B cell (primary cell): ENCODE data around the gene RABGAP1. TPM values are rescaled to one million over a fixed set of nuclear protein-coding genes. Genes with fewer than 3 reads are reported as not detected.

ENCODE experiments used
- ATAC-seq: fragments of 200-7000 bp; cut with Tn5 transposase; one replicate; pipeline ENCODE4 v1.10.0; 2021; ENCODE audit warnings: low read depth, mild to moderate bottlenecking, moderate number of reproducible peaks, moderate library complexity
- CTCF ChIA-PET: fragments of 350-600 bp; sonication (Branson Sonifier 250); formaldehyde crosslinking; loops from one replicate; lab custom pipeline; 2021; ENCODE audit warnings: antibody characterized with exemption, inconsistent platforms; lab: Charles Lee
- POLR2A ChIA-PET: fragments of 350-600 bp; sonication (Branson Sonifier 250); formaldehyde crosslinking; loops from one replicate; lab custom pipeline; 2021; ENCODE audit warnings: antibody characterized with exemption; lab: Charles Lee
- DNase-seq: peaks from one replicate; pipeline ENCODE4 v3.0.0; 2013
- H2AFZ ChIP-seq: 2 replicates; pipeline ENCODE4 v1.6.1; 2012; ENCODE audit warnings: mild to moderate bottlenecking, low read depth, low read length; ENCODE audit not compliant: insufficient read depth, poor library complexity, severe bottlenecking
- H3K27ac ChIP-seq, 2 donors: 1 replicate in 1 of 2; 2 replicates in 1 of 2; pipeline ENCODE4 v1.5.1; 2012 to 2013; ENCODE audit warnings: low read length in 2 of 2, mild to moderate bottlenecking in 2 of 2, moderate library complexity in 1 of 2
- H3K27me3 ChIP-seq, 4 experiments: fragments of 200-600 bp in 1 of 4; sonication (generic) in 1 of 4; replicated peaks in 1 of 4; 1 replicate in 2 of 4; 2 replicates in 2 of 4; pipeline versions ENCODE4 v1.6.1 to v1.7.0; 2013 to 2016; ENCODE audit warnings: low read length in 3 of 4, mild to moderate bottlenecking in 2 of 4, mixed read lengths in 1 of 4, moderate library complexity in 1 of 4; ENCODE audit not compliant: insufficient read depth in 4 of 4, control insufficient read depth in 3 of 4; ENCODE audit errors: control extremely low read depth in 1 of 4
- H3K36me3 ChIP-seq, 2 experiments: replicated peaks in 1 of 2; 1 replicate in 1 of 2; 2 replicates in 1 of 2; pipeline versions ENCODE4 v1.6.1 to v1.7.1; 2013; ENCODE audit warnings: low read length in 1 of 2; ENCODE audit not compliant: insufficient read depth in 2 of 2, control insufficient read depth in 1 of 2; ENCODE audit errors: control extremely low read depth in 1 of 2, extremely low read depth in 1 of 2
- H3K4me1 ChIP-seq, 2 donors: fragments of 200-600 bp in 1 of 2; sonication (generic) in 1 of 2; 1 replicate in 1 of 2; 2 replicates in 1 of 2; pipeline versions ENCODE4 v1.5.1 to v1.6.1; 2013 to 2017; ENCODE audit warnings: low read length in 2 of 2; ENCODE audit not compliant: control insufficient read depth in 2 of 2, insufficient read depth in 2 of 2
- H3K4me2 ChIP-seq: replicated peaks from 2 replicates; pipeline ENCODE3; 2012; ENCODE audit warnings: mild to moderate bottlenecking, low read depth, low read length; ENCODE audit not compliant: poor library complexity, severe bottlenecking
- H3K4me3 ChIP-seq, 5 experiments: fragments of 200-600 bp in 1 of 5; sonication (generic) in 1 of 5; 1 replicate in 3 of 5; 2 replicates in 2 of 5; pipeline versions ENCODE4 v1.5.1 to v1.7.0; 2011 to 2016; ENCODE audit warnings: low read length in 4 of 5, mild to moderate bottlenecking in 4 of 5, low read depth in 2 of 5, control low read depth in 1 of 5, moderate library complexity in 1 of 5; ENCODE audit not compliant: insufficient read depth in 1 of 5; ENCODE audit errors: control extremely low read depth in 1 of 5, extremely low read depth in 1 of 5
- H3K79me2 ChIP-seq: fragments of 200-600 bp; sonication (generic); one replicate; pipeline ENCODE4 v1.6.0; 2016; ENCODE audit warnings: low read length; ENCODE audit not compliant: control insufficient read depth, insufficient read depth
- H3K9ac ChIP-seq: fragments of 200-600 bp; sonication (generic); 2 replicates; pipeline ENCODE4 v1.6.1; 2017; ENCODE audit warnings: mild to moderate bottlenecking, low read length, moderate library complexity
- H3K9me3 ChIP-seq, 3 donors: one replicate each; pipeline versions ENCODE4 v1.6.1 to v1.7.1; 2013; ENCODE audit warnings: low read length in 2 of 3; ENCODE audit not compliant: control insufficient read depth in 2 of 3, insufficient read depth in 1 of 3; ENCODE audit errors: control extremely low read depth in 1 of 3
- H4K20me1 ChIP-seq: 2 replicates; pipeline ENCODE4 v1.6.0; 2012; ENCODE audit warnings: mild to moderate bottlenecking, low read length; ENCODE audit not compliant: insufficient read depth, control insufficient read depth, poor library complexity, severe bottlenecking
- H3K27ac Mint-ChIP-seq: one replicate; pipeline ENCODE4 v1.8.0; 2021; ENCODE audit warnings: mixed read lengths
- H3K27me3 Mint-ChIP-seq: one replicate; pipeline ENCODE4 v1.8.0; 2021; ENCODE audit warnings: mixed read lengths
- H3K4me1 Mint-ChIP-seq: one replicate; pipeline ENCODE4 v1.8.0; 2021; ENCODE audit warnings: mixed read lengths
- H3K4me3 Mint-ChIP-seq: one replicate; pipeline ENCODE4 v1.8.0; 2021; ENCODE audit warnings: mixed read lengths
- H3K9me3 Mint-ChIP-seq: one replicate; pipeline ENCODE4 v1.8.0; 2022; ENCODE audit warnings: mixed read lengths; ENCODE audit not compliant: insufficient read depth
- CTCF ChIP-seq: fragments of 200-600 bp; IDR thresholded peaks from one replicate; pipeline ENCODE4 v1.8.0; 2022; ENCODE audit warnings: antibody characterized with exemption, mild to moderate bottlenecking
- EZH2 ChIP-seq: IDR thresholded peaks from 2 replicates; pipeline ENCODE4 v1.6.1; 2012; ENCODE audit warnings: borderline replicate concordance, low read depth, mild to moderate bottlenecking, moderate library complexity, low read length; ENCODE audit not compliant: insufficient read depth, poor library complexity, severe bottlenecking
- WGBS: methylation state at CpG from one replicate; pipeline ENCODE4 v1.1.5; 2013; ENCODE audit warnings: missing lambda C conversion rate; ENCODE audit not compliant: insufficient coverage; 5-methylcytosine and 5-hydroxymethylcytosine counted together
- intact Hi-C: fragments of 100-400 bp; cut with micrococcal nuclease; formaldehyde crosslinking; loops from one replicate; pipeline ENCODE4 v1.10.0; 2022
- polyA plus RNA-seq: library from polyadenylated mRNA; depleted of rRNA; stranded (reverse); fragments of >200 nt; gene quantifications from 2 replicates; pipeline ENCODE4 v1.2.3, GENCODE V29; 2012
- total RNA-seq, 2 donors: library from RNA; stranded (reverse); fragments of 120-200 nt in 1 of 2; gene quantifications; 1 replicate in 1 of 2; 2 replicates in 1 of 2; pipeline versions ENCODE4 v1.2.3 to v1.2.4, GENCODE V29; 2013 to 2022

RABGAP1 gene
- total and polyA plus RNA-seq, 2 donors (not counting 1 experiment from before 2014, with no cell fraction given), result 13.9 to 81.0 TPM

- H3K36me3 ChIP-seq, result peaks cover 0 to 9% of the 10 kb centered on the region in 2 experiments
- H3K79me2 ChIP-seq, result no peaks in the 10 kb centered on the region
- H3K27ac Mint-ChIP-seq, result no peak overlapping the region
- ATAC-seq, result no peak
- H3K4me1 ChIP-seq, result peaks cover 22 to 30% of the 10 kb centered on the region in 2 donors
- no peaks in the 10 kb centered on the region for H4K20me1 ChIP-seq
- TF ChIP-seq EZH2 (no peak), CTCF (no peak)
- ChIA-PET CTCF (no interaction called here), POLR2A (no interaction called here)
- H3K9ac ChIP-seq, result no peak overlapping the region
- intact Hi-C loops, result no loop called here
- H3K4me3 ChIP-seq, result no peak overlapping the region
- H3K27me3 Mint-ChIP-seq, result no peaks in the 10 kb centered on the region
- H3K27ac ChIP-seq, result no peak overlapping the region
- H2AFZ ChIP-seq, result no peak overlapping the region
- peaks cover 32% of the 10 kb centered on the region for H3K4me1 Mint-ChIP-seq
- H3K27me3 ChIP-seq, result no peaks in the 10 kb centered on the region
- no peaks in the 10 kb centered on the region for H3K9me3 ChIP-seq
- H3K9me3 Mint-ChIP-seq, result no peaks in the 10 kb centered on the region
- no peak for DNase-seq
- no CpG with 5 or more reads among the region's 1 CpG for WGBS
- H3K4me2 ChIP-seq, result no peak overlapping the region
- H3K4me3 Mint-ChIP-seq, result no peak overlapping the region
Observed at GRCh38 chr9:123031963-123032362, 91.1 kb downstream of the RABGAP1 start.

GRCh38 chr9:123033352-123033751 is 92.5 kb downstream of the RABGAP1 start, which contains the start of gene GPR21:
GPR21 (plus strand) TSS chr9:123033667; CDS start chr9:123034567, 900 bp downstream.
- no peak for TF ChIP-seq CTCF
- no peak for TF ChIP-seq EZH2
- Mint-ChIP-seq H3K4me1 (peaks cover 24% of the 10 kb centered on the region), H3K9me3 (no peaks in the 10 kb centered on the region), H3K27me3 (no peaks in the 10 kb centered on the region), H3K27ac (no peak within 1 kb of the TSS), H3K4me3 (no peak within 1 kb of the TSS)
- H3K9me3 ChIP-seq, result no peaks in the 10 kb centered on the region
- WGBS, result 39% methylated on average over 2 of the region's 7 CpGs
- ChIA-PET CTCF (interaction anchor here (1.4 kb wide), 1 partner anchor 12 kb away, joined by 3 read pairs; no protein-coding TSS in a partner anchor), POLR2A (no interaction called here)
- ATAC-seq (no peak), DNase-seq (no peak)
- H3K27me3 ChIP-seq, result no peaks in the 10 kb centered on the region
- H3K4me1 ChIP-seq, result peaks cover 13 to 20% of the 10 kb centered on the region in 2 donors
- intact Hi-C loops, result no loop called here
- H4K20me1 ChIP-seq, result no peaks in the 10 kb centered on the region
- no peak within 1 kb of the TSS for H3K4me3 ChIP-seq
- no peak within 1 kb of the TSS for H2AFZ ChIP-seq
- peaks cover 0 to 10% of the 10 kb centered on the region in 2 experiments for H3K36me3 ChIP-seq
- H3K9ac ChIP-seq, result no peak within 1 kb of the TSS
- no peak within 1 kb of the TSS for H3K27ac ChIP-seq
- no peaks in the 10 kb centered on the region for H3K79me2 ChIP-seq
- H3K4me2 ChIP-seq, result peak within 1 kb of the TSS; percentile 11
